AG09309 (cell line): ENCODE measurements around the gene NOX5.
"Not testable (repeated sequence)": the region's sequence is repeated elsewhere in the genome, so short reads cannot be mapped to it uniquely, and the experiment has no call there.

ENCODE experiments used
- DNase-seq: peaks from one replicate; pipeline ENCODE4 v3.0.0-alpha.2; 2010; ENCODE audit warnings: low read depth
- H3K4me3 ChIP-seq: 2 replicates; pipeline ENCODE4 v1.5.1; 2011; ENCODE audit warnings: mild to moderate bottlenecking, low read depth, low read length, moderate library complexity; ENCODE audit not compliant: control insufficient read depth
- TF ChIP-seq, protein P1 (sequence below): IDR thresholded peaks from 2 replicates; pipeline ENCODE4 v1.5.1; 2011; ENCODE audit warnings: mild to moderate bottlenecking, low read depth, low read length, inconsistent platforms; ENCODE audit not compliant: insufficient read depth, control insufficient read depth; ENCODE audit errors: missing control alignments

NOX5 gene

DNA sequence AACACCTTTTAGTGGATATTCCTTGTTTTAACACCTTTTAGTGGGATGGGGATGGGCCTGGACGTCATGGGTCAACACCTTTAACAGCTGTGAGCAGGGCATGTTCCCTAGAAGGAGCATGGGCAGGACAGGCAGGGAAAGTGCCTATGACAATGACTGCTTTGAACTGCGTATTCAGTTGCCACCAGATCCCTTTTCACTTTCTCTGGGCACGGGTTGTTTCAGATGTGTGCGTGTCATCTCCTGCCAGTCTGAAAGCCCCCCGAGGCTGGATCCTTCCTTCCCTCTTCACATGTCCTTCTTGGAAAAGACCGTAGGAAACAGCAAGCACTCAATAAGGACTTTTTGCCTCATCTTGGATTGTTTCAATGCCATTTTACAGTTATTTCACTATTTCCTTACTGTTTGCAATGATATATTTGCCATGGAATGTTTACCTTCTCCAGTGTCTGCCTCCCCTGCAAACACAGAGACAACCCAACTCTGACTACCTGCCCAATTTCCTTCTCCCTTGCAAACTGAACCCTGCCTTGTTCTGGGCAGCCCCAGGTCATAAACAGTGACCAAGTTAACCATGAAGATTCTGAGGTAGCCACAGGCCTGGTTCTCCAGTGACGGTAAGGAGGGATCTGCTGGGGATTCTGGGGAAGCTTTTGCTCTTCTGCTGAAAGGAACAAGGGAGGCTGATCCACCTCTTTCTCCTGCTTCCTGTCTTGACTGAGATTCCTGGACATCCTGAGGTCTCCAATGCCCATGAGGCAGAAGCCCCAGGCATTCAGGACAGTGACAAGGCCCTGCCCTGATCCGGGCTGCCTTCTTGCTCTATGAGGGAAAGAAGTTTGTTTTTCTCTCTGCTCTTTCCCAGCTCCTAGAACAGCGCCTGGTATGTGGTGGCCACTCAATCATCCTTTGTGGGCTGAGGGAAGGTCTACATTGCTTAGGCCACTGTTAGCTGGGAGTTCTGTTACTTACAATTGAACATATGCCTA is 51.8 kb downstream of the NOX5 start:
- no peak overlapping the region for H3K4me3 ChIP-seq
- TF ChIP-seq, protein P1, sequence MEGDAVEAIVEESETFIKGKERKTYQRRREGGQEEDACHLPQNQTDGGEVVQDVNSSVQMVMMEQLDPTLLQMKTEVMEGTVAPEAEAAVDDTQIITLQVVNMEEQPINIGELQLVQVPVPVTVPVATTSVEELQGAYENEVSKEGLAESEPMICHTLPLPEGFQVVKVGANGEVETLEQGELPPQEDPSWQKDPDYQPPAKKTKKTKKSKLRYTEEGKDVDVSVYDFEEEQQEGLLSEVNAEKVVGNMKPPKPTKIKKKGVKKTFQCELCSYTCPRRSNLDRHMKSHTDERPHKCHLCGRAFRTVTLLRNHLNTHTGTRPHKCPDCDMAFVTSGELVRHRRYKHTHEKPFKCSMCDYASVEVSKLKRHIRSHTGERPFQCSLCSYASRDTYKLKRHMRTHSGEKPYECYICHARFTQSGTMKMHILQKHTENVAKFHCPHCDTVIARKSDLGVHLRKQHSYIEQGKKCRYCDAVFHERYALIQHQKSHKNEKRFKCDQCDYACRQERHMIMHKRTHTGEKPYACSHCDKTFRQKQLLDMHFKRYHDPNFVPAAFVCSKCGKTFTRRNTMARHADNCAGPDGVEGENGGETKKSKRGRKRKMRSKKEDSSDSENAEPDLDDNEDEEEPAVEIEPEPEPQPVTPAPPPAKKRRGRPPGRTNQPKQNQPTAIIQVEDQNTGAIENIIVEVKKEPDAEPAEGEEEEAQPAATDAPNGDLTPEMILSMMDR = no peak
- DNase-seq = no peak

DNA sequence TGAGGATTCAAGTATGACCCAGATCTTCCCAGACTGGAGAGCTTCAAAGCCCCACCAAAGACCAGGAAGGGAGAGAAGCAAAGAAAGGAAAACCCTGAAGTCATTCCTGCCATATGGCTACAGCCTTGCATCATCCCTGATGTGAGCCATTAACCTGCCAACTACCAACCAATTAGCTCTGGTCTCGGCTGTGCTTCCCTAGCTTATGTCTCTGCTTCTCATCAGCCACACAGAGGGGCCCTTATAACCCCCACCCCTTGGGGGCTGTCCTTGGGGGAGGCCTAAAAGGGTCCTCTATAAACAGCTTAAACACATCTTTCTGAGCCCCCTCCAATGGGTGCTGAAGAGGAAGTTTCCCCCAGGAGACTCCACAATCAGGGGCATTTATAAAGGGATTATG is 52.8 kb downstream of the NOX5 start:
- DNase-seq = no peak
- no peak overlapping the region for H3K4me3 ChIP-seq
- TF ChIP-seq, protein P1 = no peak

DNA sequence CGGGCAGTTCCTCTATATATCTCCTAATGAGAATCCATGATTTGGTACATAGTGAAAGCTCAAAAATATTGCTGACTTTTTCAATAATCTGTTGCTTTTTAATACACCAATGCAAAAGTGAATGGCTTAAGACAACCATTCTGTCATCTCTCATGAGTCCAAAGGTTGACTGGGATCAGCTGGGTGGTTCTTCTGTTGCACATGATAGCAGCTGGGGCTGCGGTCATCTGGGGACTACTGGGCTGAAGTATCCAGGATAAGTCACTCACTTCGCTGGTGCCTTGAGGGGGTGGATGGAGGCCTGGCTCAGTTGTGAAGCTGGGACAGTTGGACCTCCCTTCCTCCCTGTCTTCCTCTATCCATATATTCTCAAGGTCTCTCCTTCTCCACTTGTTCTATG is 53.7 kb downstream of the NOX5 start:
- TF ChIP-seq, protein P1 = no peak
- H3K4me3 ChIP-seq = no peak overlapping the region
- DNase-seq = no peak

DNA sequence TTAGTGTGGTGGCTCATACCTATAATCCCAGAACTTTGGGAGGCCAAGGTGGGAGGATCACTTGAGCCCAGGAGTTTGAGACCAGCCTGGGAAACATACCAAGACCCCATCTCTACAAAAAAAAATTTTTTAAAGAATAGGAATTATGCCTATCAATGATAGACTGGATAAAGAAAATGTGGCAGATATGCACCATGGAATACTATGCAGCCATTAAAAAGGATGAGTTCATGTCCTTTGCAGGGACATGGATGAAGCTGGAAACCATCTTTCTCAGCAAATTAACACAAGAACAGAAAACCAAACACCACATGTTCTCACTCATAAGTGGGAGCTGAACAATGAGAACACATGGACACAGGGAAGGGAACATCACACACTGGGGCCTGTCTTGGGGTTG is 54.8 kb downstream of the NOX5 start:
- DNase-seq, H3K4me3 ChIP-seq: not testable (repeated sequence)

DNA sequence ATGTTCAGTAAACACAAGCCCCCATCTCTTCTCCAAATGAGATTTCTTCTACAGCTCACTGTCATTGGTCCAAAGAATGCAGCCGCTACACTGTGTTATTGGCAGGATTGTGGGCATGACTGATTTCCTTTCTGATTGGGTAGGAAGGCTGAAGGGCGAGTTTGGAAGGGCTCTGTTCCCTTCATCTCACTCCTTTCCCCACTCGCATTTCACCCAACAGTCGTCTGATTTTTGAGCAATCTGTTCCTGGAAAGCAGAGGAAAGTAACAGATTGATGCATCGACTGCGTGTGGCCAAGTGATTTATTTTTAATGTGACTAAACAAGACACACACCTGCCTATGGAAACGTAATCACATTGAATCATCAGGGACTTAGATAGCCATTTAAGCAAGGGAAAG is 55.5 kb downstream of the NOX5 start:
- no peak for DNase-seq
- TF ChIP-seq, protein P1 = no peak
- no peak overlapping the region for H3K4me3 ChIP-seq

DNA sequence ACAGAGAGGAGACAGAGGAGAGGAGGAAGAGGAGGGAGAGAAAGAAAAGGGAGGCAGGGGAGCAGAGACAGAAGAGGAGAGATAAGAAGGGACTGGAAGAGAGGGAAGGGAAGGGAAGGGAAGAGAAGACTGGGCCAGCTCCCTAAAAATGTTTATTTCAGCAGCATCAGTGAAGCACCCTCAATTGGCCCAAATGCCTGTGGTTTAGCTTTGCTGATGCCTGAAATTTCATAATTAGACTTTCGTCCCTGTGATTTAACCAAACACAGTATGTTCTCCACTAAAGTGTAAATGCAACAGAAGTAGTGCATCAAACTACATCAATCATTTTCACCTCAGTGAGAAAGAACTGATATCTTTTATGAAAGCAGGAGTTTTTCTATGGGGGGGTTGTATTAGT is 55.9 kb downstream of the NOX5 start:
- TF ChIP-seq, protein P1 = no peak
- H3K4me3 ChIP-seq = no peak overlapping the region

DNA sequence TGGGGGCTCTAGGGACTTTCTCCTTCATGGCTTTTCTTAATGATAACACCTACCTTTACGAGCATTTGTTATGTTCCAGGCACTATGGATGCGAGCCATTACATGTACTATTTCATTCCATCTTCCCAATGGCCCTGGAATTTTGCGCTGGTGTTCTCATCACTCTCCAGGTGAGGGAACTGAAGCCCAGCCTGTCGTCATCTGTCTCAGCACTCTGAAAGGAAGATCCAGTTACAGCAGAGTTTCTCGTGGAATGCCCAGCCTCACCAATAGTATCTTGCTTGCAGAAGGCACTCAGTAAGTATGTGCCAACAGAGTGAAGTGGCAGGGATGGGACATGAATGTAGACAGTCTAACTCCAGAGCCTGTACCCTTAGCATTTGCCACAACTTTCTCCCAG is 56.8 kb downstream of the NOX5 start:
- TF ChIP-seq, protein P1 = no peak

More for the DNA sequence above, 55.9 kb downstream of the NOX5 start:
- no peak for DNase-seq

More for the DNA sequence above, 56.8 kb downstream of the NOX5 start:
- no peak for DNase-seq
- H3K4me3 ChIP-seq = no peak overlapping the region
